IMR-90 (cell line): ENCODE data around the gene ACTN1. TPM values are rescaled to one million over a fixed set of nuclear protein-coding genes. Genes with fewer than 3 reads are reported as not detected.

ENCODE experiments used
- ATAC-seq: fragments of 200-7000 bp; cut with Tn5 transposase; 2 replicates; pipeline ENCODE4 v1.9.1; 2020; ENCODE audit warnings: low read depth, mild to moderate bottlenecking, moderate library complexity
- BruUV-seq: library from RNA; stranded (reverse); fragments of 400-500 nt; replicated peaks from 2 replicates; lab custom pipeline; 2021; lab: Mats Ljungman, UMichigan
- CTCF ChIA-PET: fragments of 300-600 bp; formaldehyde crosslinking; extraction: SDS; loops from one replicate; lab custom pipeline; 2021; ENCODE audit warnings: antibody characterized with exemption; lab: Yijun Ruan, JAX
- POLR2A ChIA-PET: fragments of 300-600 bp; sonication (Branson Sonifier 250); formaldehyde crosslinking; loops from one replicate; lab custom pipeline; 2022; ENCODE audit warnings: antibody characterized with exemption; ENCODE audit not compliant: unreplicated experiment; lab: Charles Lee
- DNase-seq: peaks from one replicate; pipeline ENCODE4 v3.0.0; 2013
- H2AFZ ChIP-seq: replicated peaks from 2 replicates; pipeline ENCODE3; 2013; ENCODE audit warnings: low read length, mild to moderate bottlenecking; ENCODE audit not compliant: poor library complexity
- H2AK5ac ChIP-seq: 2 replicates; pipeline ENCODE4 v1.6.1; 2013; ENCODE audit warnings: low read depth, low read length, inconsistent platforms
- H2AK9ac ChIP-seq: replicated peaks from 2 replicates; pipeline ENCODE3; 2013; ENCODE audit warnings: mild to moderate bottlenecking, low read depth, low read length, moderate library complexity; ENCODE audit not compliant: poor library complexity
- H2BK120ac ChIP-seq: 2 replicates; pipeline ENCODE4 v1.6.1; 2013; ENCODE audit warnings: low read depth, low read length, inconsistent platforms
- H2BK15ac ChIP-seq: 3 replicates; pipeline ENCODE4 v1.6.1; 2013; ENCODE audit warnings: low read depth, low read length, inconsistent platforms
- H2BK20ac ChIP-seq: 2 replicates; pipeline ENCODE4 v1.6.1; 2013; ENCODE audit warnings: low read depth, mild to moderate bottlenecking, inconsistent platforms, low read length, moderate library complexity
- H2BK5ac ChIP-seq: 2 replicates; pipeline ENCODE4 v1.6.1; 2013; ENCODE audit warnings: mild to moderate bottlenecking, low read depth, low read length, inconsistent platforms; ENCODE audit not compliant: poor library complexity, severe bottlenecking
- H3K14ac ChIP-seq: replicated peaks from 2 replicates; pipeline ENCODE4 v1.6.1; 2013; ENCODE audit warnings: low read depth, low read length, inconsistent platforms
- H3K18ac ChIP-seq: 2 replicates; pipeline ENCODE4 v1.6.1; 2013; ENCODE audit warnings: low read depth, low read length, control low read depth
- H3K23ac ChIP-seq: 2 replicates; pipeline ENCODE4 v1.6.1; 2013; ENCODE audit warnings: low read depth, low read length, inconsistent platforms
- H3K27ac ChIP-seq: 2 replicates; pipeline ENCODE4 v1.5.1; 2013; ENCODE audit warnings: mild to moderate bottlenecking, control low read depth, low read length; ENCODE audit not compliant: insufficient read depth
- H3K27me3 ChIP-seq: 2 replicates; pipeline ENCODE4 v1.6.1; 2013; ENCODE audit warnings: low read length; ENCODE audit not compliant: control insufficient read depth, insufficient read depth
- H3K36me3 ChIP-seq: 2 replicates; pipeline ENCODE4 v1.6.1; 2013; ENCODE audit warnings: low read length, mixed read lengths; ENCODE audit not compliant: control insufficient read depth, insufficient read depth
- H3K4ac ChIP-seq: 2 replicates; pipeline ENCODE4 v1.6.1; 2013; ENCODE audit warnings: low read depth, low read length, inconsistent platforms
- H3K4me1 ChIP-seq: 2 replicates; pipeline ENCODE4 v1.6.1; 2013; ENCODE audit warnings: low read length, mixed read lengths; ENCODE audit not compliant: control insufficient read depth, insufficient read depth
- H3K4me2 ChIP-seq: 2 replicates; pipeline ENCODE4 v1.6.1; 2013; ENCODE audit warnings: low read depth, mild to moderate bottlenecking, control low read depth, low read length, moderate library complexity
- H3K4me3 ChIP-seq: 2 replicates; pipeline ENCODE4 v1.5.1; 2013; ENCODE audit warnings: low read depth, mild to moderate bottlenecking, control low read depth, low read length, moderate library complexity; ENCODE audit not compliant: insufficient read depth
- H3K56ac ChIP-seq: 2 replicates; pipeline ENCODE4 v1.6.1; 2013; ENCODE audit warnings: low read length, inconsistent platforms; ENCODE audit not compliant: insufficient read depth; ENCODE audit errors: extremely low read depth
- H3K79me1 ChIP-seq, 2 experiments: 2 replicates each; pipeline ENCODE4 v1.6.1; 2013; ENCODE audit warnings: low read length in 2 of 2, inconsistent platforms in 1 of 2, low read depth in 1 of 2
- H3K9ac ChIP-seq: 2 replicates; pipeline ENCODE4 v1.6.1; 2013; ENCODE audit warnings: low read depth, low read length, control low read depth
- H3K9me1 ChIP-seq: 2 replicates; pipeline ENCODE4 v1.6.1; 2013; ENCODE audit warnings: low read length, inconsistent platforms; ENCODE audit not compliant: insufficient read depth
- H3K9me3 ChIP-seq: 2 replicates; pipeline ENCODE4 v1.6.1; 2013; ENCODE audit warnings: low read length; ENCODE audit not compliant: control insufficient read depth, insufficient read depth
- H4K20me1 ChIP-seq: 2 replicates; pipeline ENCODE4 v1.6.1; 2013; ENCODE audit warnings: low read length, inconsistent platforms; ENCODE audit not compliant: insufficient read depth
- H4K5ac ChIP-seq: 2 replicates; pipeline ENCODE4 v1.6.1; 2013; ENCODE audit warnings: mild to moderate bottlenecking, low read depth, low read length, control low read depth
- H4K8ac ChIP-seq, 2 experiments: 2 replicates each; pipeline ENCODE4 v1.6.1; 2013; ENCODE audit warnings: low read depth in 2 of 2, low read length in 2 of 2, control low read depth in 1 of 2, inconsistent platforms in 1 of 2
- H4K91ac ChIP-seq: 2 replicates; pipeline ENCODE4 v1.6.1; 2013; ENCODE audit warnings: low read depth, low read length, inconsistent platforms; ENCODE audit not compliant: insufficient read depth
- CEBPB ChIP-seq: IDR thresholded peaks from 2 replicates; pipeline ENCODE4 v1.6.1; 2012; ENCODE audit warnings: low read depth, low read length, improper control_type of control experiment
- CHD1 ChIP-seq: IDR thresholded peaks from 2 replicates; pipeline ENCODE4 v1.6.1; 2012; ENCODE audit warnings: low read depth, low read length, improper control_type of control experiment
- MXI1 ChIP-seq: IDR thresholded peaks from 2 replicates; pipeline ENCODE4 v1.6.1; 2012; ENCODE audit warnings: low read depth, mild to moderate bottlenecking, low read length, moderate library complexity, borderline replicate concordance
- WGBS, 2 experiments: methylation state at CpG; one replicate each; pipeline versions ENCODE4 v1.1.5 to v1.1.7; 2013; ENCODE audit warnings: missing lambda C conversion rate in 2 of 2; ENCODE audit not compliant: insufficient read length in 1 of 2; ENCODE audit errors: extremely low coverage in 2 of 2; 5-methylcytosine and 5-hydroxymethylcytosine counted together
- dilution Hi-C: fragments of 300-500 bp; cut with HindIII; formaldehyde crosslinking; loops from one replicate; pipeline ENCODE4 v1.14.3; 2018; ENCODE audit warnings: low sequenced_read_pairs; ENCODE audit not compliant: unreplicated experiment
- in situ Hi-C: fragments of 300-500 bp; cut with MboI; formaldehyde crosslinking; loops from 3 replicates; pipeline ENCODE4 v1.14.3; 2019; ENCODE audit warnings: low sequenced_read_pairs, inconsistent platforms, mixed read lengths
- intact Hi-C: fragments of 100-400 bp; cut with micrococcal nuclease; formaldehyde crosslinking; loops from 2 replicates; pipeline ENCODE4 v1.10.0; 2022
- polyA plus RNA-seq, 3 experiments: library from polyadenylated mRNA; depleted of rRNA; stranded (reverse); fragments of >200 nt; gene quantifications; 2 replicates each; pipeline ENCODE4 v1.2.3, GENCODE V29; 2012; ENCODE audit warnings: low replicate concordance in 1 of 3
- total RNA-seq: library from RNA; depleted of rRNA; stranded (reverse); fragments of >200 nt; gene quantifications from 2 replicates; pipeline ENCODE4 v1.2.3, GENCODE V29; 2012

ACTN1 gene
- total and polyA plus RNA-seq, 2 of the 4 experiments (the other 2 are of a cell fraction): 684 to 766 TPM

DNA sequence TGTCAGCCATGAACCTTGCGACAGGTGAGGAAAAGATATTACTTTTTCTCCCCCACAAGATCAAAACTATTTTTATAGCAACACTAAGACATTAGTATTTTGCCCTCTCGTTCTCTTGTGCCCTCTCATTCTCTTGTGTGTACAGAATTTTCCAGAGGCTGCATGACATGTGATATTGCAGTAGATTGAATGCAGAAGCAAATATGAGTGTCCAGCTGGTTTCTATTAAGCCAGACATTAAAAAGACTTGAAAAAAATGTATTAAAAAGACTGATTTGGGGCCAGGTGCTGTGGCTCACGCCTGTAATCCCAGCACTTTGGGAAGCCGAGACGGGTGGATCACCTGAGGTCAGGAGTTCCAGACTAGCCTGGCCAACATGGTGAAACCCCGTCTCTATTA lies 122.5 kb downstream of the ACTN1 start:
- H3K56ac ChIP-seq: no peak overlapping the region
- H2AK5ac ChIP-seq: no peak overlapping the region
- H3K4ac ChIP-seq: no peak overlapping the region
- DNase-seq (no peak), ATAC-seq (no peak)
- H2BK5ac ChIP-seq: no peak overlapping the region
- H3K4me3 ChIP-seq: no peak overlapping the region
- H3K4me2 ChIP-seq: no peak overlapping the region
- WGBS, 2 experiments: no CpG with 5 or more reads among the region's 6 CpGs
- H3K18ac ChIP-seq: no peak overlapping the region
- no peak overlapping the region for H3K14ac ChIP-seq
- no peak overlapping the region for H3K23ac ChIP-seq
- no peak overlapping the region for H4K8ac ChIP-seq
- CTCF ChIA-PET: no interaction called here
- H3K9me1 ChIP-seq: peaks cover 10% of the 10 kb centered on the region; the same call in 1 of the 2 replicates
- no peak overlapping the region for H2BK15ac ChIP-seq
- H4K91ac ChIP-seq: no peak overlapping the region
- 0 out of 2 replicates have a peak, but pooled peaks cover 3% of the 10 kb centered on the region for H4K20me1 ChIP-seq
- no peak overlapping the region for H2AK9ac ChIP-seq
- H2BK120ac ChIP-seq: no peak overlapping the region
- H2AFZ ChIP-seq: no peak overlapping the region
- no peak overlapping the region for H4K5ac ChIP-seq
- intact Hi-C loops: no loop called here
- BruUV-seq: no TSS peak
- no peak for TF ChIP-seq CHD1
- no peak for TF ChIP-seq CEBPB
- TF ChIP-seq MXI1: no peak
- in situ Hi-C loops: no loop called here
- dilution Hi-C loops: no loop called here
- H3K4me1 ChIP-seq: no peaks in the 10 kb centered on the region
- POLR2A ChIA-PET: no interaction called here
- 0 out of 2 replicates have a peak, but pooled peaks cover 2% of the 10 kb centered on the region for H3K36me3 ChIP-seq
- H3K79me1 ChIP-seq: peaks cover 0 to 3% of the 10 kb centered on the region in 2 experiments; a peak in 3 of 4 replicates
- no peak overlapping the region for H2BK20ac ChIP-seq
- peaks cover 1% of the 10 kb centered on the region; the same call in 1 of the 2 replicates for H3K9me3 ChIP-seq
- no peak overlapping the region for H3K27ac ChIP-seq
- no peaks in the 10 kb centered on the region for H3K27me3 ChIP-seq
- H3K9ac ChIP-seq: no peak overlapping the region
